Gastrocnemius medialis (tissue), 4 donors: ENCODE measurements around the gene UBN1.

Experiments
- POLR2A ChIP-seq, 2 donors: fragments of 450-650 bp; IDR thresholded peaks; one replicate each; pipeline ENCODE4 v1.6.1; 2017; ENCODE audit warnings: antibody characterized with exemption in 2 of 2, mild to moderate bottlenecking in 2 of 2, moderate library complexity in 2 of 2
- TF ChIP-seq, protein P1 (sequence below), 5 experiments: fragments of 450-650 bp in 3 of 5; fragments of 200-600 bp in 2 of 5; sonication (generic) in 2 of 5; IDR thresholded peaks in 4 of 5; conservative IDR thresholded peaks in 1 of 5; 1 replicate in 4 of 5; 2 replicates in 1 of 5; pipeline ENCODE4 v1.5.1; 2016 to 2019; ENCODE audit warnings: antibody characterized with exemption in 5 of 5, mild to moderate bottlenecking in 3 of 5, moderate library complexity in 3 of 5

DNA sequence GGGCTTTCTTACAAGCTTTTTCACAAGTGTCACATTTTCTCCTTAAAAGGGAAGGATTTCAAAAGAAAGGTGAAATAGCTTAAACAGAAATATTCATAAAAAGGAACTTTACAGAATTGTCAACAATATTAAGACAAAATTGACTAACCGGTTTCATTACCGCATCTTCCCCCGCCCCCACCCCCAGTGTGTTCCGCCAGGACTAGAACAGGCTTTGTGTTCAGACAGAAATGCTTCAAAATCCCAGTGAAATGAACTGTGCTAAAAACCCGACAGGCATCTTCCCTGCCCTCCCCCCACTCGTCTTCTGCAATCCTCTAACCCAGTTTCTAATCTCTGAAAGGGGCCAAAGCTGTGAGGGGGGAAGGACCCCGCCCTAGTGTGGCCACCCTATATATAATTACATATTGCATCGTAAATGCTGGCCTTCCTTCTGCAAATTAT is 43.9 kb upstream of the UBN1 start:
- TF ChIP-seq, protein P1, sequence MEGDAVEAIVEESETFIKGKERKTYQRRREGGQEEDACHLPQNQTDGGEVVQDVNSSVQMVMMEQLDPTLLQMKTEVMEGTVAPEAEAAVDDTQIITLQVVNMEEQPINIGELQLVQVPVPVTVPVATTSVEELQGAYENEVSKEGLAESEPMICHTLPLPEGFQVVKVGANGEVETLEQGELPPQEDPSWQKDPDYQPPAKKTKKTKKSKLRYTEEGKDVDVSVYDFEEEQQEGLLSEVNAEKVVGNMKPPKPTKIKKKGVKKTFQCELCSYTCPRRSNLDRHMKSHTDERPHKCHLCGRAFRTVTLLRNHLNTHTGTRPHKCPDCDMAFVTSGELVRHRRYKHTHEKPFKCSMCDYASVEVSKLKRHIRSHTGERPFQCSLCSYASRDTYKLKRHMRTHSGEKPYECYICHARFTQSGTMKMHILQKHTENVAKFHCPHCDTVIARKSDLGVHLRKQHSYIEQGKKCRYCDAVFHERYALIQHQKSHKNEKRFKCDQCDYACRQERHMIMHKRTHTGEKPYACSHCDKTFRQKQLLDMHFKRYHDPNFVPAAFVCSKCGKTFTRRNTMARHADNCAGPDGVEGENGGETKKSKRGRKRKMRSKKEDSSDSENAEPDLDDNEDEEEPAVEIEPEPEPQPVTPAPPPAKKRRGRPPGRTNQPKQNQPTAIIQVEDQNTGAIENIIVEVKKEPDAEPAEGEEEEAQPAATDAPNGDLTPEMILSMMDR (IDR thresholded peaks at IDR 0.05 in 4 of 5, conservative IDR thresholded peaks at IDR 0.05 in 1 of 5) = no peak
- TF ChIP-seq POLR2A (IDR thresholded peaks at IDR 0.05) = no peak
